Stimulated activated effector memory CD8-positive, alpha-beta T cell treated with anti-CD3 and anti-CD28 coated beads, Interleukin-12 subunit alpha, Interleukin-12 subunit beta, amount 100 ng/mL, for 72 hours (primary cell): ENCODE data around the gene RPP25L.
"Not testable (repeated sequence)": the region's sequence is repeated elsewhere in the genome, so short reads cannot be mapped to it uniquely, and the experiment has no call there.

Source experiments
- ATAC-seq: fragments of 150-1000 bp; cut with Tn5 transposase; 2 replicates; pipeline ENCODE4 v1.10.0; 2021
- DNase-seq, 2 donors: peaks; one replicate each; pipeline ENCODE4 v3.0.0; 2021 to 2022; ENCODE audit warnings: low spot score in 2 of 2
- H3K27ac Mint-ChIP-seq: one replicate; pipeline ENCODE4 v1.8.0; 2022; ENCODE audit warnings: mild to moderate bottlenecking, mixed read lengths
- H3K36me3 Mint-ChIP-seq: one replicate; pipeline ENCODE4 v1.8.0; 2022; ENCODE audit warnings: mild to moderate bottlenecking, mixed read lengths
- H3K4me1 Mint-ChIP-seq: one replicate; pipeline ENCODE4 v1.8.0; 2022; ENCODE audit warnings: mixed read lengths
- H3K4me3 Mint-ChIP-seq: one replicate; pipeline ENCODE4 v1.8.0; 2022; ENCODE audit warnings: mild to moderate bottlenecking, mixed read lengths
- H3K9me3 Mint-ChIP-seq: one replicate; pipeline ENCODE4 v1.8.0; 2022; ENCODE audit warnings: mixed read lengths

The RPP25L gene

DNA sequence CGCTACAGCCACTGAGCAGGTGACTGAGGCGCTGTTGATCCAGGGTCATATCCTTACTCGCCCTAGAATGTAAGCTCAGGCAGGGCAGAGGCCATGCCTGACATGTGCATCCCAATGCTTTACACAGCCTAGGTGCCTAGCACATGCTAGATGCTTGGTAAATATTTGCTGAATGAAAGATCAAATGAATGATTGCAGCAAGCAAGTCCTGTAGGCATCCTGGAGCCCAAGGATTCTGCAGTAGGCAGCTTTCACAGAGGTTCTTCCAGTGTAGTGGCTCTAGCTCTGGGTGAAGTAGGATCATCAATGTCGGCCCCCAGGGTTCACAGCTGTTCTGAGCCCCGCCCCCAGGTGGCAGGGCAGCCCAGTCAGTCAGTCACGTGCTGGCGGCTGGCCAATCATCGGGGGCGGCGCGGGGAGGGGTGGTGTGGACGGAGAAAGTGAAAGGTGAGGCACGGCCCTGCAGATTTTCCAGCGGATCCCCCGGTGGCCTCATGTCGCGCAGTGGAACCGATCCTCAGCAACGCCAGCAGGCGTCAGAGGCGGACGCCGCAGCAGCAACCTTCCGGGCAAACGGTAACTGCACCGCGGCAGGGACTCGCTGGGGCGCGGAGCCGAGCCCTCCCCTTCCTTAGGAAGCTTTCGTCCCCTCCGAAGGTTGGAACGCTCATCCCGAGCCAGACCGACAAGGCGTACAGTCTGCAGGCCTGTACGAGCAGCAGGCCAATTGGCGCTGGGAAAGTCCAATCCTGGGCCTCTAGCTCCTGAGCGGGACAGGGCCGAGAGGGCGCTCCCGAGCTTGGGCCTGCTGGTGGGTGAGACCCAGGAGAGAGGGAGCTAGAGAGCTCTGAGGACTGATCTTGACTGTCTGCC, 34.5 kb upstream of the RPP25L start, which contains the start of gene GALT:
GALT (plus strand) TSS at position 465 of the 873 bp plus-strand sequence; CDS start at position 495, 30 bp downstream.
- Mint-ChIP-seq H3K9me3 (no peaks in the 10 kb centered on the region), H3K4me3 (peak within 1 kb of the TSS; percentile 89), H3K36me3 (peaks cover 34% of the 10 kb centered on the region), H3K27ac (peak within 1 kb of the TSS; percentile 85), H3K4me1 (peaks cover 41% of the 10 kb centered on the region)
- ATAC-seq (peak; percentile 89), DNase-seq (peak; percentile 91 to 99)

DNA sequence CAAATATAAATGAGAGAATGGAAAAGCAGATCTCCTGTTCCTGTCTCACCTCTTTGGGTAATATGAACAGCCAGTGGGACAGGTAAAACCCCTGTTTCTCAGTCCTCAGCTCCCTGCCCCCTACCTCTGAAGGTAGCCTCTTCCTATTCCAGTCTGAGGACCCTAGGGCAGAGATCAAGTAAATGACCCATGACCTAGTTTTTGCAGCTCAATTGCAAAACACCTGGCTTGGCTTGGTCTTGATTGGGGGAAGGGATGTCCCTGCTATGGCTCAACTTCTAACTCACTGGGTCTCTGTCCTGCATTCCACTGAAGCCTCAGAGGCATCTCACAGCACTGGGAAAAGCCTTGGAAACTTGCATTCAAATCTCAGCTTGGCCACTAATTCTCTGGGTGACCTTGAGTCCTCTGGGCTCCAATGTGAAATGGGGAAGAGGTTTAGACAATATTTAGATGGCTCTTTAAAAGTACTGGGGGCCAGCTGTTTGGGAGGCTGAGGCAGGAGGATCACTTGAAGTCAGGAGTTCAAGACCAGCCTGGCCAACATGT, 32.9 kb upstream of the RPP25L start:
- H3K27ac Mint-ChIP-seq: no peak overlapping the region
- DNase-seq (no peak), ATAC-seq (no peak)
- no peaks in the 10 kb centered on the region for H3K9me3 Mint-ChIP-seq
- peaks cover 40% of the 10 kb centered on the region for H3K4me1 Mint-ChIP-seq
- peaks cover 25% of the 10 kb centered on the region for H3K36me3 Mint-ChIP-seq
- no peak overlapping the region for H3K4me3 Mint-ChIP-seq

DNA sequence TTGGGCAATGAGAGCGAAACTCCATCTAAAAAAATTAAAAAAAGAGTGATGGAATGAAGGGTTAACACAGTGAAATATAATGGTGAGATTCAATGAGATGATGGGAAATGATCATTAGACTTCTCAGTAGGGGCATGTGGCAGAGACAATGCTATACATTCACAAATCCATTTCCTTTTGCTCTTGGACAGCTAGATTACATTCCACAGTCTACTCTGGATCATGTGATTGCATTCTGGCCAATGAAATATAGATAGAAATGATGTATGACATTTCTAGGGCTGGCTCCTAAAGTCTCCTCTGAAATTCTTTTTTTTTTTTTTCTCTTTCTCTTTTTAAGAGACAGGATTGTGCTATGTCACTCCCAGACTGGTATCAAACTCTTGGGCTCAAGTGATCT, 30.8 kb upstream of the RPP25L start:
- Mint-ChIP-seq H3K4me1 (peaks cover 33% of the 10 kb centered on the region), H3K27ac (no peak overlapping the region), H3K9me3 (no peaks in the 10 kb centered on the region), H3K4me3 (no peak overlapping the region), H3K36me3 (peaks cover 6% of the 10 kb centered on the region)
- ATAC-seq (no peak), DNase-seq (no peak)

DNA sequence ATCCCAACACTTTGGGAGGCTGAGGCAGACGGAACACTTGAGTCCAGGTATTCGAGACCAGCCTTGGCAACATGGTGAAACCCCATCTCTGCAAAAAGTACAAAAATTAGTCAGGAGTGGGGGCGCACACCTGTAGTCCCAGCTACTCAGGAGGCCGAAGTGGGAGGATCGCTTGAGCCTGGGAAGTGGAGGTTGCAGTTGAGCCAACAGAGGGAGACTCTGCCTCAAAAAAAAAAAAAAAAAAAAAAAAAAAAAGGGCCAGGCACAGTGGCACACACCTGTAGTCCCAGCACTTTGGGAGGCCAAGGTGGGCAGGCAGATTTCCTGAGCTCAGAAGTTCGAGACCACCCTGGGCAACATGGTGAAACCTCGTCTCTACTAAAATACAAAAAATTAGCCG, 27.4 kb upstream of the RPP25L start:
- ATAC-seq, H3K27ac Mint-ChIP-seq, H3K9me3 Mint-ChIP-seq, DNase-seq, H3K4me3 Mint-ChIP-seq: not testable (repeated sequence)
- H3K36me3 Mint-ChIP-seq: peaks cover 17% of the 10 kb centered on the region
- H3K4me1 Mint-ChIP-seq: peaks cover 40% of the 10 kb centered on the region

DNA sequence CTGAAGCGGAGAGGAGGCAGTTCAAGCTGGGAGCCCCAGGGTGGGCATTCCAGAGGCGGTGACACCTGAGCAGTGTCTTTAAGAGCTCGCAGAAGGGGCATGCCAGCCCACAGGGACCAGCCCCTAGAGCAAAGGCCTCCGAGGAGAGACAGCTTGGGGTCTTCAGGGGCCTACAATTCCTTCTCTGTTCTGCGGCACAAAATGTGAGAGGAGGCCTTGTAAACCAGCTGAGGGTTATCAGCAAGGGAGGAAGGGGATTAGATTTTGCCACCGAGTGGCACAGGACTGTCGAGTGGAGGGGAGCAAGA, 26.2 kb upstream of the RPP25L start:
- no peaks in the 10 kb centered on the region for H3K9me3 Mint-ChIP-seq
- H3K4me1 Mint-ChIP-seq: peaks cover 47% of the 10 kb centered on the region
- H3K27ac Mint-ChIP-seq: peak overlapping the region; percentile 97
- H3K36me3 Mint-ChIP-seq: peaks cover 22% of the 10 kb centered on the region
- ATAC-seq: no peak
- DNase-seq: no peak
- H3K4me3 Mint-ChIP-seq: peak overlapping the region; percentile 89

- Mint-ChIP-seq H3K36me3 (peaks cover 22% of the 10 kb centered on the region), H3K4me3 (peak within 1 kb of the TSS; percentile 89), H3K9me3 (no peaks in the 10 kb centered on the region), H3K4me1 (peaks cover 47% of the 10 kb centered on the region), H3K27ac (peak within 1 kb of the TSS; percentile 97)
- ATAC-seq (peak; percentile 95), DNase-seq (peak; percentile 97 to 98)
Measured at GRCh38 chr9:34637356-34638137, 25.6 kb upstream of the RPP25L start, which contains the start of gene SIGMAR1. SIGMAR1 (minus strand) TSS chr9:34637787; CDS start chr9:34637697, 90 bp downstream.

- H3K4me1 Mint-ChIP-seq: peaks cover 47% of the 10 kb centered on the region
- peak overlapping the region; percentile 89 for H3K4me3 Mint-ChIP-seq
- peak; percentile 22 to 68 for DNase-seq
- no peaks in the 10 kb centered on the region for H3K9me3 Mint-ChIP-seq
- H3K36me3 Mint-ChIP-seq: peaks cover 22% of the 10 kb centered on the region
- peak; percentile 41 for ATAC-seq
- peak overlapping the region; percentile 97 for H3K27ac Mint-ChIP-seq
Measured at GRCh38 chr9:34636791-34637355, 25.0 kb upstream of the RPP25L start.

GRCh38 chr9:34635556-34635955, 23.7 kb upstream of the RPP25L start:
- ATAC-seq (no peak), DNase-seq (no peak)
- H3K9me3 Mint-ChIP-seq: no peaks in the 10 kb centered on the region
- peak overlapping the region; percentile 89 for H3K4me3 Mint-ChIP-seq
- H3K4me1 Mint-ChIP-seq: peaks cover 41% of the 10 kb centered on the region
- peaks cover 22% of the 10 kb centered on the region for H3K36me3 Mint-ChIP-seq
- peak overlapping the region; percentile 48 for H3K27ac Mint-ChIP-seq

- ATAC-seq (no peak), DNase-seq (no peak)
- Mint-ChIP-seq H3K9me3 (no peaks in the 10 kb centered on the region), H3K4me1 (peaks cover 41% of the 10 kb centered on the region), H3K27ac (peak overlapping the region; percentile 48), H3K36me3 (peaks cover 22% of the 10 kb centered on the region), H3K4me3 (peak overlapping the region; percentile 89)
Measured at GRCh38 chr9:34634551-34635248, 22.8 kb upstream of the RPP25L start.

- Mint-ChIP-seq H3K27ac (no peak overlapping the region), H3K36me3 (peaks cover 22% of the 10 kb centered on the region), H3K9me3 (no peaks in the 10 kb centered on the region), H3K4me3 (no peak overlapping the region), H3K4me1 (peaks cover 48% of the 10 kb centered on the region)
- ATAC-seq (peak; percentile 44), DNase-seq (peak; percentile 67 to 83)
Measured at GRCh38 chr9:34633851-34634550, 22.1 kb upstream of the RPP25L start.

DNA sequence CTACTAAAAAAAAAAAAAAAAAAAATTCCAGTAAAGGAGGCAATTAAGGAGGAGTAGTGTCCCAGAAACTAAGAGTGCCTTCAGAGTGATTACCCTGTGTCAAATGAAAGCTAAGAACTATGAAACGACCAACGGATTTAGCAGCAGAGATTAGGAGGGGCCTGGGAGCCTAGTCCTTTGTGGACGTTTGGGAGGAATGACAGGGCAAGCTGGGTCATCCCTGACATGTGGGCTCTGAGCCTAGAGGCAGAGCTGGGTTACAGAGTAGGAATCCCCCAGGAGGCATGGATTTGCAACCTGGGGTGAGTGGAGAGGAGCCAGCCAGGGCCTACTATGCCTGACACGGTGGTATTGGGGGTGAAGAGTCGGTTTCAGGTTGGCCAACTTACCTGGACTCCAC, 21.3 kb upstream of the RPP25L start:
- Mint-ChIP-seq H3K9me3 (no peaks in the 10 kb centered on the region), H3K36me3 (peaks cover 22% of the 10 kb centered on the region), H3K27ac (no peak overlapping the region), H3K4me3 (no peak overlapping the region), H3K4me1 (peaks cover 47% of the 10 kb centered on the region)
- ATAC-seq (no peak), DNase-seq (no peak)

DNA sequence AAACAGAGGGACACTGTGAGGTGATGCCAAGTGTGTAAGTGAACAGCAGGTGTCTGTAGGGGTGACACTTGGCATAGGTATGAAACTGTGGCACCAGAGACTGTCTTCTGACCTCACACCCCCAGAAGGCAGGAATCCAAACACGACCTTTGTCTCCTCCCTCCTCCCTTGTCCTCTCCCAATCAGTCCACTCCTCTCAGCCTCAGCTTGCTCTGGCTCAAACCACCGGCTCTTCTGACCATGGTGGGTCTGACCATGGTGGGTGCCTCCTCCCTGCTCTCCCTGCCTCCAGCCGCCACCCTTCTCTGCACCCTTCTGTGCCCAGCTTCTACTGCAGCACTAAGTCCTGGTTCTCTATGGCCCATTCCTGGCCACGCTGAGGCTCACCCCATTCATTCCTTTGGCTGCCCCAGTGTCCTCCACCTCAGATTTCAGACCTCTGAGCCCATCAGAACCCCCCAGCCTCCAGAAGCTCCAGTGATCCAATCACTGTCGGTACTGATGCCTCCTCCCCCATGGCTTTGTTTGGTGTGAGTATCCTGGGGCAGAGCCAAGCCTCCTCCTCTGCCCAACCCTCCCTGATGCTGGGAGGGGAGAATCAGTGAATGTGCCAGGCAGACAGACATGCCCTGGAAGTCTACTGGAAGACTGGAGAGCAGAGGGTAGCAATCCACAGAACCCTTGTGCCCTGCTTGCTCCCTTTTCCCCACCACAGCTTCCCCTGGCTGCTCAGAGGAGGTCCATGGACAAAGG, 18.7 kb upstream of the RPP25L start:
- no peak for ATAC-seq
- Mint-ChIP-seq H3K36me3 (peaks cover 11% of the 10 kb centered on the region), H3K4me3 (peak overlapping the region; percentile 64), H3K9me3 (no peaks in the 10 kb centered on the region), H3K4me1 (peaks cover 35% of the 10 kb centered on the region), H3K27ac (no peak overlapping the region)
- DNase-seq: no peak

GRCh38 chr9:34629491-34629808, 17.6 kb upstream of the RPP25L start:
- Mint-ChIP-seq H3K4me1 (peaks cover 25% of the 10 kb centered on the region), H3K36me3 (peaks cover 6% of the 10 kb centered on the region), H3K9me3 (no peaks in the 10 kb centered on the region), H3K4me3 (peak overlapping the region; percentile 64), H3K27ac (no peak overlapping the region)
- ATAC-seq: no peak
- DNase-seq: no peak
